COLO829 (cell line): ENCODE results near the gene SMPD2.

Experiments
- DNase-seq: peaks from one replicate; pipeline ENCODE4 v3.0.0; 2012; ENCODE audit warnings: low spot score

SMPD2 gene

GRCh38 chr6:109440331-109441068 is at the start of gene SMPD2, which contains the start of gene PPIL6:
SMPD2 (plus strand) TSS chr6:109440724; CDS start chr6:109441122, 398 bp downstream.
PPIL6 (minus strand) TSS chr6:109440628; CDS start chr6:109440590, 38 bp downstream.
- DNase-seq: peak; percentile 69

- no peak for DNase-seq
Observed at GRCh38 chr6:109393157-109393885, 47.2 kb upstream of the SMPD2 start.

DNA sequence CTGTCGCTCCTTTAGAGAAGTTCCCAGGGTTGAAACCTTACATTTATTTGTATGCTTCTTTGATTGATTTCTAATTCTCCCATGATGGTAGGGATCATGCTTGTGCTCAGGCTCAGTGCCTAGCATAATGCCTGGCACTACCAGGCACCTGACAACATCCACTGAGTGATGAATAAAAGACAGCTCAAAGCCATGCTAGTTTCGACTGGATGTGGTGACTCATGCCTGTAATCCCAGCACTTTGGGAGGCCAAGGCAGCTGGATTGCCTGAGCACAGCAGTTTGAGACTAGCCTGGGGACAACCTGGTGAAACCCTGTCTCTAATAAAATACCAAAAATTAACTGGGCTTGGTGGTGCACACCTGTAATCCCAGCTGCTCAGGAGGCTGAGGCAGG is 46.6 kb upstream of the SMPD2 start:
- no peak for DNase-seq

DNA sequence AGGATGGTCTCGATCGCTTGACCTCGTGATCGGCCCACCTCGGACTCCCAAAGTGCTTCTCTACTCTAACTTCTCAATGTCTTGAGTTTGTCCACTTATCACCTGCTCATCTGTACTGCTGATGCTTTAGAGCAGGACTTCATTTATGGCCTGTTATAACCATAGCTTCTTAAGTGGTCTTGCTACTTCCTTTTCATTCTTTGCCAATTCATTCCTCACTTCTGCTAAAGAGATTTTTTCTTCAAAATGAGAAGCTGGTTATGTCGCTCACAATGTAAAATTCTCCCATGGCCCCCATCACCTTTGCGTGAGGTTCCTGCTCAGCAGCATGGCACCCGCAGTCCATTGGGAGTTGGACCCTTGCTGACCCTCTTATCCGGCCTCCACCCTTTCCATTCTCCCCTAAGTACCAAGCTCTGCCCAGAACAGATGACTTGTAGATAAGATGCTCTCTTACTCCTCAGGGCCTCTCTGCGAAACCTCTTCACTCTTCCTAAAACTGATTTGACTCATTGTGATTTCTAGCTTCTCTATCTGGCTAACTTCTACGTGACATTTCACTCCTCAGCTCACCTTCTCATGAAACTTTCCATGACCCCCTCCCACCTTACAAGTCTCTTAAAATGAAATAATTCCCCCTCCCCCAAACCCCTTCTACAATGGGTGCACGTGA is 44.3 kb upstream of the SMPD2 start:
- DNase-seq: no peak

GRCh38 chr6:109397020-109397419 is 43.5 kb upstream of the SMPD2 start:
- DNase-seq: no peak

DNA sequence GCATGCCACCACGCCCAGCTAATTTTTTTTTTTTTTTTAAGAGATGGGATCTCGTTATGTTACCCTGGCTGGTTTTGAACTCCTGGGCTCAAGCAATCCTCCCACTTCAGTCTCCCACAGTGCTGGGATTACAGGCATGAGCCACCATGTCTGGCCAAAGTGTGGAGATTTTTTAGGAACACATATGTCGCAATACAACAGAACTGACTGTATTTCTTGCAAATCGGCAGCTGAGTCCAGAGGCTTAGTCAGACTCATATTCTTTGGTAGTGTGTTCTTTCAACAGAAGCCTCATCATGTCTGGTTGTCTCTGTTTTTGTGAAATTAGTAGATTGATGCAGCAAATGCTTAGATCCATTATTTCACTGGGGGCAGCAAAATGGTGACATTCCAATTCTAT is 34.3 kb upstream of the SMPD2 start:
- no peak for DNase-seq

- no peak for DNase-seq
Observed at GRCh38 chr6:109411034-109411433, 29.5 kb upstream of the SMPD2 start.

GRCh38 chr6:109417646-109418045 is 22.9 kb upstream of the SMPD2 start:
- no peak for DNase-seq

GRCh38 chr6:109420751-109421150 is 19.8 kb upstream of the SMPD2 start:
- no peak for DNase-seq

DNA sequence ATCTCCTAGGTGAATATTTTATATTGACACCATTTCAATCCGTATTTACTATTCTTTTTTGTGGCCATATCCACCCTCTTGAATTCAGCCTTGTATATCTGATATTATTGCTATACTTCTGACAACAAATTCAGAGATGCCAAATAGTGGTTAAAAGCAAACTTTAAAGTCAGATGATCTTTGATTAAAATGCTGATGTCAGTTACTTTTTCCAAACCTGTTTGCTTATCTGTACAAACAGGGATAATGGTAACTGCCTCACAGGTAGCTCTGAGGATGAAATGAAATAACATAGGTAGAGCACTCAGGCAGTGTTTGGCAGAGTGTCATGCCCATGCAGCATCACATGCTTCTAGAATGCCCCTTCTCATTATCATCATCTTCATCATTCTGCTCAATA is 19.3 kb upstream of the SMPD2 start:
- no peak for DNase-seq

DNA sequence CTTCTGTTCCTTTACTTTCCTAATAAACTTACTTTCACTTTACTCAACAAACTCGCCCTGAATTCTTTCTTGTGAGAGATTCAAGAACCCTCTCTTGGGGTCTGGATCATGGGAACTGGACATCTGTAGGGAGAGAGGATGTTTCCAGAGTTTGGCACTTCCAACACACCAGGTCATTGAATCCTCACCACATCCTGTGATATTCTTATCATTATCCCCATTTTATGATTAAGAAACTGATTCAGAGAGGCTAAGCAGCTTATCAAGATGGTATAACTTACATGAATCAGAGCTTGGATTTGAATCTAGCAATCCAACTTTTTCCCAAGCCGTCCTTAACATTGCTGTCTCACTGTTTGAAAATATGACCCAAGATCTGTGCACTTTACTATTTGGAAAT is 15.6 kb upstream of the SMPD2 start:
- DNase-seq: no peak

- no peak for DNase-seq
Observed at GRCh38 chr6:109428889-109429477, 11.5 kb upstream of the SMPD2 start.

DNA sequence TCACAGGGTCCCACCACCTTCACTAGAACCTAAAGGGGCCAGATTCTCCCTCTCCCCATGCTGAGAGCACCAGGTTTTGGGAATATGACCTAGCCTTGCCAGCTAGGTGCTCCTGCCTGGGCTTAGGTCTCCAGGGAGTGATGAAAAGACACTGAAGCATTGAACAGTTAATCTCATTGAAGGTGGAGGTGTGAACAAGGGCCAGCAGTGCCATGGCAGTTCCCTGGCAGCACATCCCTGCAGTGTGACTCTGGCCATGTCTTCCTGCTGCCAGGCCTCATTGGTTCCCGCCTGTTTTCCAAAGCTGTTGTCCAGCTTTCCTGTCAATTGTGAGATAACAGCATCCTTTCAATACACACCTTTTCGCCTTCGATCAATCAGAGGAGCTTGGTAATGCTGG is 11.0 kb upstream of the SMPD2 start:
- DNase-seq: no peak

GRCh38 chr6:109434456-109434855 is 6.1 kb upstream of the SMPD2 start:
- DNase-seq: no peak

GRCh38 chr6:109436041-109436440 is 4.5 kb upstream of the SMPD2 start:
- DNase-seq: no peak

DNA sequence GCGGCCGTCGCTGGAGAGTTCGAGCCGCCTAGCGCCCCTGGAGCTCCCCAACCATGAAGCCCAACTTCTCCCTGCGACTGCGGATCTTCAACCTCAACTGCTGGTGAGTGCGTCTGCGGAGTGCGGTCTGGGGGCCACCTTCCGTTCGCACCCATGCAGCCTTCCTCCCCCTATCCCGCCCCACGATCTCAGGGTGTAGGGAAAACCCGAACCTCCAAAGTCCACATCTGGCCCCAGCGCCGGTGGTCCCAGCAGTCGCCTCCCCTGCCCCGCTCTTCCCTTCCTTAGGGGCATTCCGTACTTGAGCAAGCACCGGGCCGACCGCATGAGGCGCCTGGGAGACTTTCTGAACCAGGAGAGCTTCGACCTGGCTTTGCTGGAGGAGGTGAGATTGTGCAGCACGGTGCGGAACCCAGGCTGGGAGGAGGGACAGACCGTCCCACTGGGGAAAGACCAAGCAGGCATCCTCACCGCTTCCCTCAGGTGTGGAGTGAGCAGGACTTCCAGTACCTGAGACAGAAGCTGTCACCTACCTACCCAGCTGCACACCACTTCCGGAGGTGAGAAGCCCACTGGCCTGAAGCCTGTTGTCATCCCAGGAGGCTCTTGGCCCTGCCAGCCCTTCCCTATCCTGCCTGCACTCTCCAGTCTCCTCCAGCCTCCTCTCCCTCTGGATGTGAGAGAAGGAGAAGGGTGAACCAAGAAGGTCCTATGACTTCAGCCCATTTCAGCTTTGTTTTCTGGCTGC is 719 bp downstream of the SMPD2 start:
- DNase-seq: no peak

DNA sequence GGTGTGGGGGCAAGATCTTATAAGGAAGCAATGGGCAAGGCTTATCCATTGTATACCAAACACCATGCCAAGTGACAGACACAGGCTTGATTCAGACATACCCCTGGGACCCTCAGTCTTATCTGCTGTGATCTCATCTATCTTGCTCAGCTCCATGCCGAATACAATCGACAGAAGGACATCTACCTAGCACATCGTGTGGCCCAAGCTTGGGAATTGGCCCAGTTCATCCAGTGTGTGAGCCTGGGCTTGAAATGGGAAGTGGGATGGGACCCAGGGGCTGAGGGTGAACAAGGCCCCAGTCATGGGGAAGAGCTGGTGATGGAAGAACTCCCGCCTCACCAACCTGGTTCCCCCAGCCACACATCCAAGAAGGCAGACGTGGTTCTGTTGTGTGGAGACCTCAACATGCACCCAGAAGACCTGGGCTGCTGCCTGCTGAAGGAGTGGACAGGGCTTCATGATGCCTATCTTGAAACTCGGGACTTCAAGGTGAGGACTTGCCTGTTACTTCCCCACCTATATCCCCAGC is 1.9 kb downstream of the SMPD2 start:
- no peak for DNase-seq

DNA sequence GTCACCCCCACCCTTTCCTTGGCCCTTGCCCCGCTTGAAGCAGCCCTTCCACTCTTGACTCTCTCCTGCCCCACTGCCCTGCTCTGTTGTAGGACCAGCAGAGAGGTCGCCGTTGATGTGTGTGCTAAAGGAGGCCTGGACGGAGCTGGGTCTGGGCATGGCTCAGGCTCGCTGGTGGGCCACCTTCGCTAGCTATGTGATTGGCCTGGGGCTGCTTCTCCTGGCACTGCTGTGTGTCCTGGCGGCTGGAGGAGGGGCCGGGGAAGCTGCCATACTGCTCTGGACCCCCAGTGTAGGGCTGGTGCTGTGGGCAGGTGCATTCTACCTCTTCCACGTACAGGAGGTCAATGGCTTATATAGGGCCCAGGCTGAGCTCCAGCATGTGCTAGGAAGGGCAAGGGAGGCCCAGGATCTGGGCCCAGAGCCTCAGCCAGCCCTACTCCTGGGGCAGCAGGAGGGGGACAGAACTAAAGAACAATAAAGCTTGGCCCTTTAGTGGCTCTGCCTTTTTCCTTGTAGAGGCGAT is 3.0 kb downstream of the SMPD2 start:
- no peak for DNase-seq

DNA sequence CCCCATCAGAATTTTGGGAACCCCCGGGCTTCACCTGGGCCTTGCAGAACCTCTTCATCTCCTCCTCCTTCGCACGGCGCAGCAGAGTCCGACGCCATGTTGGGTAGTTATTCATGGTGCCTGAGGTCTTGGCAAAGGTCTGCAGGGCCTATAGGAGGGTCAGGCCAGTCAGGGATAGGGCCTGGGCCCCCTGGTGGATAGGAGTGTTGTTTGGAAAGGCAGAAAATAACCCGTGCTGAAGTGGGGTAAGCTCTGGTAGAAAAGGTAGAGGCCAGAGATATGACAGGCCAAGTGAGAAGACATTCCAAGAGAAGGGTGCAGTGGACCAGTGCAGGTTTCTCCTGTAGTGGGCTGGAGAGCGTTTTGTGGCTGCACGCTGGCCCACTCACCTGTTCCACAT is 4.9 kb downstream of the SMPD2 start:
- DNase-seq: no peak

DNA sequence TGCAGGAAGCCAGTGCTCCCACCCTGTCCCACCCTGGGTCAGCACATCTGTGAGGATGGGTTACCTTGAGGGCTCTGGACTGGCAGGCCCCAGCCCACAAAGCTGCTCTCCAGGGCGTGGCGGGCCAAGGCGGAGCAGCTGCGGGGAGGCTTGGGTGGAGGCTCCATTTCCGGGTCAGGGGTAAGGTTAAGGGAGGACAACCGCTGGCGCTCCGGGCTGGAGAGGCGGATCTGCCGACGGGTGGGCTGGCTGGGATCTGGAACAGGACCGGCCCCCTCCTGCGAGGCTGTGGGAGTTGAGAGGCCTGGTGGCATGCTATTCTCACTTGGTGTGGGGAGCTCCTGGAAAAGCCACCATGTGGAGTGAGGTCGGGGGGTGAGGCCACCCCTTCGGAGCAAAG is 5.5 kb downstream of the SMPD2 start:
- DNase-seq: no peak

GRCh38 chr6:109446541-109446940 is 6.0 kb downstream of the SMPD2 start:
- no peak for DNase-seq
